Mesodermal cell (in vitro differentiated cells): ENCODE data around the gene NIPA2.

Source experiments
- H3K27ac ChIP-seq: 2 replicates; pipeline ENCODE4 v1.7.0; 2013; ENCODE audit warnings: mild to moderate bottlenecking, low read depth, low read length, moderate library complexity; ENCODE audit not compliant: severe bottlenecking
- H3K36me3 ChIP-seq: 2 replicates; pipeline ENCODE4 v1.7.1; 2013; ENCODE audit warnings: mild to moderate bottlenecking, low read length, moderate library complexity; ENCODE audit not compliant: control insufficient read depth, insufficient read depth
- H3K4me1 ChIP-seq: one replicate; pipeline ENCODE4 v1.7.1; 2013; ENCODE audit warnings: mild to moderate bottlenecking, low read length; ENCODE audit not compliant: insufficient read depth, control insufficient read depth, poor library complexity, severe bottlenecking
- H3K4me3 ChIP-seq: 2 replicates; pipeline ENCODE4 v1.7.0; 2013; ENCODE audit warnings: low read length, control low read depth, mild to moderate bottlenecking; ENCODE audit not compliant: insufficient read depth, poor library complexity, severe bottlenecking; ENCODE audit errors: extremely low read depth
- H3K9me3 ChIP-seq: 2 replicates; pipeline ENCODE4 v1.7.1; 2013; ENCODE audit warnings: mild to moderate bottlenecking, low read length, moderate library complexity; ENCODE audit not compliant: control insufficient read depth
- WGBS, 2 experiments: methylation state at CpG; one replicate each; pipeline ENCODE4 v1.1.5; 2013; ENCODE audit warnings: missing lambda C conversion rate in 2 of 2; ENCODE audit not compliant: insufficient coverage in 2 of 2; 5-methylcytosine and 5-hydroxymethylcytosine counted together

NIPA2 gene

GRCh38 chr15:22863356-22863755 lies 24.9 kb downstream of the NIPA2 start:
- no peak overlapping the region for H3K4me3 ChIP-seq
- H3K36me3 ChIP-seq = peaks cover 87% of the 10 kb centered on the region
- H3K4me1 ChIP-seq = no peaks in the 10 kb centered on the region
- no peak overlapping the region for H3K27ac ChIP-seq
- H3K9me3 ChIP-seq = no peaks in the 10 kb centered on the region
- 95 to 100% methylated on average over 3 of the region's 3 CpGs for WGBS, 2 experiments

- Histone ChIP-seq H3K9me3 (no peaks in the 10 kb centered on the region), H3K4me1 (no peaks in the 10 kb centered on the region), H3K4me3 (no peak overlapping the region), H3K27ac (no peak overlapping the region), H3K36me3 (peaks cover 96% of the 10 kb centered on the region)
- 97 to 100% methylated on average over 5 to 7 of the region's 7 CpGs for WGBS, 2 experiments
Measured at GRCh38 chr15:22866079-22866478, 27.6 kb downstream of the NIPA2 start.

GRCh38 chr15:22867886-22868285 lies 29.4 kb downstream of the NIPA2 start:
- H3K4me1 ChIP-seq = peaks cover 5% of the 10 kb centered on the region
- no peak overlapping the region for H3K4me3 ChIP-seq
- no peak overlapping the region for H3K27ac ChIP-seq
- no peaks in the 10 kb centered on the region for H3K9me3 ChIP-seq
- WGBS, 2 experiments = 98% methylated on average over 4 of the region's 6 CpGs; no CpG with 5 or more reads in 1 of the 2 experiments
- H3K36me3 ChIP-seq = peaks cover 98% of the 10 kb centered on the region

- no peak overlapping the region for H3K27ac ChIP-seq
- no peaks in the 10 kb centered on the region for H3K9me3 ChIP-seq
- 78 to 100% methylated on average over 2 to 4 of the region's 4 CpGs for WGBS, 2 experiments
- H3K4me3 ChIP-seq = no peak overlapping the region
- H3K4me1 ChIP-seq = peaks cover 10% of the 10 kb centered on the region
- peaks cover 92% of the 10 kb centered on the region for H3K36me3 ChIP-seq
Measured at GRCh38 chr15:22868495-22868894, 30.0 kb downstream of the NIPA2 start.

GRCh38 chr15:22868928-22869327 lies 30.5 kb downstream of the NIPA2 start:
- H3K4me1 ChIP-seq = peaks cover 14% of the 10 kb centered on the region
- 91% methylated on average over 5 to 7 of the region's 9 CpGs for WGBS, 2 experiments
- peaks cover 92% of the 10 kb centered on the region for H3K36me3 ChIP-seq
- H3K9me3 ChIP-seq = no peaks in the 10 kb centered on the region
- H3K27ac ChIP-seq = no peak overlapping the region
- H3K4me3 ChIP-seq = no peak overlapping the region

GRCh38 chr15:22869856-22870255 lies 31.4 kb downstream of the NIPA2 start:
- no peaks in the 10 kb centered on the region for H3K9me3 ChIP-seq
- 96 to 98% methylated on average over 7 to 10 of the region's 12 CpGs for WGBS, 2 experiments
- peaks cover 15% of the 10 kb centered on the region for H3K4me1 ChIP-seq
- no peak overlapping the region for H3K4me3 ChIP-seq
- H3K27ac ChIP-seq = no peak overlapping the region
- peaks cover 92% of the 10 kb centered on the region for H3K36me3 ChIP-seq

- H3K27ac ChIP-seq = no peak overlapping the region
- H3K4me1 ChIP-seq = peaks cover 15% of the 10 kb centered on the region
- H3K36me3 ChIP-seq = peaks cover 93% of the 10 kb centered on the region
- H3K4me3 ChIP-seq = no peak overlapping the region
- no peaks in the 10 kb centered on the region for H3K9me3 ChIP-seq
- WGBS, 2 experiments = 87 to 90% methylated on average over 8 to 9 of the region's 11 CpGs
Measured at GRCh38 chr15:22870865-22871264, 32.4 kb downstream of the NIPA2 start.

GRCh38 chr15:22871481-22872086 lies 33.1 kb downstream of the NIPA2 start:
- WGBS, 2 experiments = 87 to 99% methylated on average over 5 of the region's 6 CpGs
- Histone ChIP-seq H3K4me3 (no peak overlapping the region), H3K36me3 (peaks cover 93% of the 10 kb centered on the region), H3K9me3 (no peaks in the 10 kb centered on the region), H3K27ac (no peak overlapping the region), H3K4me1 (peaks cover 15% of the 10 kb centered on the region)

- Histone ChIP-seq H3K4me1 (peaks cover 15% of the 10 kb centered on the region), H3K4me3 (no peak overlapping the region), H3K36me3 (peaks cover 94% of the 10 kb centered on the region), H3K27ac (peak overlapping the region; percentile 67), H3K9me3 (no peaks in the 10 kb centered on the region)
- 68 to 74% methylated on average over 14 to 15 of the region's 17 CpGs for WGBS, 2 experiments
Measured at GRCh38 chr15:22872936-22873701, 34.7 kb downstream of the NIPA2 start.

GRCh38 chr15:22873841-22874240 lies 35.4 kb downstream of the NIPA2 start:
- whole genome bisulfite sequencing, 2 experiments = 93 to 99% methylated on average over 6 to 8 of the region's 9 CpGs
- no peaks in the 10 kb centered on the region for H3K9me3 ChIP-seq
- H3K36me3 ChIP-seq = peaks cover 94% of the 10 kb centered on the region
- H3K4me1 ChIP-seq = peaks cover 15% of the 10 kb centered on the region
- no peak overlapping the region for H3K27ac ChIP-seq
- H3K4me3 ChIP-seq = no peak overlapping the region

GRCh38 chr15:22874256-22874655 lies 35.8 kb downstream of the NIPA2 start:
- no peaks in the 10 kb centered on the region for H3K9me3 ChIP-seq
- peaks cover 94% of the 10 kb centered on the region for H3K36me3 ChIP-seq

More at GRCh38 chr15:22874256-22874655, 35.8 kb downstream of the NIPA2 start:
- peaks cover 15% of the 10 kb centered on the region for H3K4me1 ChIP-seq
- 97 to 98% methylated on average over 4 to 7 of the region's 8 CpGs for WGBS, 2 experiments
- no peak overlapping the region for H3K27ac ChIP-seq
- H3K4me3 ChIP-seq = no peak overlapping the region
